GM23248 (cell line): ENCODE measurements around the gene NDFIP2.

Source experiments
- EZH2 ChIP-seq: fragments of 200-600 bp; sonication (generic); IDR thresholded peaks from 2 replicates; pipeline ENCODE4 v1.6.1; 2018; ENCODE audit warnings: antibody characterized with exemption, mild to moderate bottlenecking; ENCODE audit not compliant: insufficient read depth, poor library complexity, severe bottlenecking
- EZH2phosphoT487 ChIP-seq: fragments of 200-600 bp; sonication (generic); IDR thresholded peaks from 2 replicates; pipeline ENCODE4 v1.6.1; 2018; ENCODE audit warnings: antibody characterized with exemption, moderate library complexity, mild to moderate bottlenecking, low read depth; ENCODE audit not compliant: insufficient read depth

- no peak for TF ChIP-seq EZH2phosphoT487
- no peak for TF ChIP-seq EZH2
These were observed 51.6 kb downstream of the NDFIP2 start for GRCh38 chr13:79532576-79532975.
